ENCODE results near the gene SLC39A2.

Gene SLC39A2

DNA sequence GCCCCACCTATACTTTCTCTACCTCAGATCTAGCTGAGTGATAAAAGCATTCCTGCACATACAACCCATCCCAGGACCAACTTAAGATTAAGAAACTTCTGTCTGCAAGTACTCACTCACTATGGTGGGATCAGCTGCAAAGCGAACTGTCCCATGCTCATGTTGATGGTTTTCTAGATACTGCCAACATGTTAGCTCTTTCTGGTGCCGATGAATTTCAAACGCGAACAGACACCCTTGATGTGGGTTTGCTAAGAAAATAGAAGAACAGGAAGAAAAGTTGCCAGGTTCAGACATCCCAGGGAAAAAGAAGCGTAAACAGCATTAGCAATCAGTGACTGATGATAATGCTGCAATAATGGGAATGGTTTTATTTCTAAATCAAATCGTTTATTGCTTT lies 1.5 kb upstream of the SLC39A2 start:
- Histone ChIP-seq H3K4me2 (ENCODE audit: low read depth, low read length, poor library complexity, severe bottlenecking) (no peak overlapping the region), H3K36me3 (ENCODE audit: low read length) (peaks cover 15% of the 10 kb centered on the region), H4K20me1 (ENCODE audit: low read depth, low read length) (no peaks in the 10 kb centered on the region), H2AFZ (ENCODE audit: low read depth, low read length, severe bottlenecking) (no peak overlapping the region), H3K27me3 (ENCODE audit: low read length) (no peaks in the 10 kb centered on the region), H3K9ac (ENCODE audit: low read length) (no peak overlapping the region), H3K9me3 (ENCODE audit: insufficient read depth, low read length) (no peaks in the 10 kb centered on the region), H3K4me3 (ENCODE audit: insufficient read depth, low read length, poor library complexity, severe bottlenecking) (no peak overlapping the region), H3F3A (ENCODE audit: insufficient read depth) (no peaks in the 10 kb centered on the region), H3K27ac (ENCODE audit: low read depth, low read length) (no peak overlapping the region), H3K9me2 (replicated peaks; ENCODE audit: insufficient read depth, low read length) (no peaks in the 10 kb centered on the region), H3K79me2 (ENCODE audit: insufficient read depth, low read length) (no peaks in the 10 kb centered on the region)
- no peak for TF ChIP-seq EZH2phosphoT487 (conservative IDR thresholded peaks at IDR 0.05; ENCODE audit: low read length)
- TF ChIP-seq, protein P1, sequence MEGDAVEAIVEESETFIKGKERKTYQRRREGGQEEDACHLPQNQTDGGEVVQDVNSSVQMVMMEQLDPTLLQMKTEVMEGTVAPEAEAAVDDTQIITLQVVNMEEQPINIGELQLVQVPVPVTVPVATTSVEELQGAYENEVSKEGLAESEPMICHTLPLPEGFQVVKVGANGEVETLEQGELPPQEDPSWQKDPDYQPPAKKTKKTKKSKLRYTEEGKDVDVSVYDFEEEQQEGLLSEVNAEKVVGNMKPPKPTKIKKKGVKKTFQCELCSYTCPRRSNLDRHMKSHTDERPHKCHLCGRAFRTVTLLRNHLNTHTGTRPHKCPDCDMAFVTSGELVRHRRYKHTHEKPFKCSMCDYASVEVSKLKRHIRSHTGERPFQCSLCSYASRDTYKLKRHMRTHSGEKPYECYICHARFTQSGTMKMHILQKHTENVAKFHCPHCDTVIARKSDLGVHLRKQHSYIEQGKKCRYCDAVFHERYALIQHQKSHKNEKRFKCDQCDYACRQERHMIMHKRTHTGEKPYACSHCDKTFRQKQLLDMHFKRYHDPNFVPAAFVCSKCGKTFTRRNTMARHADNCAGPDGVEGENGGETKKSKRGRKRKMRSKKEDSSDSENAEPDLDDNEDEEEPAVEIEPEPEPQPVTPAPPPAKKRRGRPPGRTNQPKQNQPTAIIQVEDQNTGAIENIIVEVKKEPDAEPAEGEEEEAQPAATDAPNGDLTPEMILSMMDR (IDR thresholded peaks at IDR 0.05; ENCODE audit: insufficient read depth, low read length, poor library complexity, severe bottlenecking): no peak

DNA sequence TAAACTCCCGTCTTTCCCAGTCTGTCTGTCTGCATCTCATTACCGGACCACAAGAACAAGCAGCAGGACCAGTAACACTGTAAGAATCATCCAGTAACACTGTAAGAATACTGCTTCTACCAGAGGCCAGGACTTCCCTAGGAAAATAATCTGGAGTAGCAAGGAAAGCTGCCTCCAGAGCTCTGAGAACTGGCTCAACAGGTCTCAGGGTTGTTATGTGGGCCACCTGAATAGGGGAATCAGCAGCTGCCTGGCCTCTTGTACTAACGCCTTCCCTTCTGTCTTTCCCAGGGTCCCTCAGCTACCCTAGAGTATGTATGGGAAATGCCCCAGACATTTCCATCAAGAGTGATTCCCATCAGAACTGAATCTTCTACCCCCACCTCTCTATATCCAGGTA lies 954 bp upstream of the SLC39A2 start:
- no peak overlapping the region for H3K4me2 ChIP-seq (ENCODE audit: low read depth, low read length, poor library complexity, severe bottlenecking)
- no peak overlapping the region for H3K4me3 ChIP-seq (ENCODE audit: insufficient read depth, low read length, poor library complexity, severe bottlenecking)
- H3K79me2 ChIP-seq (ENCODE audit: insufficient read depth, low read length): no peaks in the 10 kb centered on the region
- no peaks in the 10 kb centered on the region for H3F3A ChIP-seq (ENCODE audit: insufficient read depth)
- no peaks in the 10 kb centered on the region for H3K9me3 ChIP-seq (ENCODE audit: insufficient read depth, low read length)
- peaks cover 10% of the 10 kb centered on the region for H3K36me3 ChIP-seq (ENCODE audit: low read length)
- H3K27me3 ChIP-seq (ENCODE audit: low read length): no peaks in the 10 kb centered on the region
- no peak overlapping the region for H2AFZ ChIP-seq (ENCODE audit: low read depth, low read length, severe bottlenecking)
- H3K9me2 ChIP-seq (replicated peaks; ENCODE audit: insufficient read depth, low read length): no peaks in the 10 kb centered on the region
- no peak overlapping the region for H3K27ac ChIP-seq (ENCODE audit: low read depth, low read length)
- no peak for TF ChIP-seq EZH2phosphoT487 (conservative IDR thresholded peaks at IDR 0.05; ENCODE audit: low read length)
- TF ChIP-seq, protein P1 (IDR thresholded peaks at IDR 0.05; ENCODE audit: insufficient read depth, low read length, poor library complexity, severe bottlenecking): no peak
- no peak overlapping the region for H3K9ac ChIP-seq (ENCODE audit: low read length)
- H4K20me1 ChIP-seq (ENCODE audit: low read depth, low read length): no peaks in the 10 kb centered on the region

DNA sequence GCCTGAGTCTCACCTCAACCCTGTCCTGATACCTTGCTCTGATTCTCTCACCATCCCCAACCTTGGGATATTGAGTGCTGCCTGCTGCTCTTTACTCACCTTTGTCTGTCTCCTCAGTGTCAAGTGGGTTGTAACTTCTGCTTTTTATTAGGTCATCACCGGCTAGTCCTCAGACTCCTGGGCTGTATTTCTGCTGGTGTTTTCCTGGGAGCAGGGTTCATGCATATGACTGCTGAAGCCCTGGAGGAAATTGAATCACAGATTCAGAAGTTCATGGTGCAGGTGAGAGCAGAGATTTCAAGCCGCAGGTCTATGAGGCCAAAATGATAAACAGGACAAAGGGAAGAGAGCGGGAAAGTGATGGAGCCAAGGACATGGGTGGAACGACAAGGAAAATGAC lies 498 bp downstream of the SLC39A2 start:
- Histone ChIP-seq H3K9me2 (replicated peaks; ENCODE audit: insufficient read depth, low read length) (no peaks in the 10 kb centered on the region), H3K4me2 (ENCODE audit: low read depth, low read length, poor library complexity, severe bottlenecking) (no peak overlapping the region), H3K27me3 (ENCODE audit: low read length) (no peaks in the 10 kb centered on the region), H3K79me2 (ENCODE audit: insufficient read depth, low read length) (no peaks in the 10 kb centered on the region), H3F3A (ENCODE audit: insufficient read depth) (no peaks in the 10 kb centered on the region), H3K4me3 (ENCODE audit: insufficient read depth, low read length, poor library complexity, severe bottlenecking) (no peak overlapping the region), H3K27ac (ENCODE audit: low read depth, low read length) (no peak overlapping the region), H2AFZ (ENCODE audit: low read depth, low read length, severe bottlenecking) (no peak overlapping the region), H3K9me3 (ENCODE audit: insufficient read depth, low read length) (no peaks in the 10 kb centered on the region), H4K20me1 (ENCODE audit: low read depth, low read length) (no peaks in the 10 kb centered on the region), H3K36me3 (ENCODE audit: low read length) (peaks cover under 1% of the 10 kb centered on the region; the same call in 1 of the 2 replicates), H3K9ac (ENCODE audit: low read length) (no peak overlapping the region)
- TF ChIP-seq, protein P1 (IDR thresholded peaks at IDR 0.05; ENCODE audit: insufficient read depth, low read length, poor library complexity, severe bottlenecking): no peak
- TF ChIP-seq EZH2phosphoT487 (conservative IDR thresholded peaks at IDR 0.05; ENCODE audit: low read length): no peak
